ENCODE results near the gene GATAD2A.

DNA sequence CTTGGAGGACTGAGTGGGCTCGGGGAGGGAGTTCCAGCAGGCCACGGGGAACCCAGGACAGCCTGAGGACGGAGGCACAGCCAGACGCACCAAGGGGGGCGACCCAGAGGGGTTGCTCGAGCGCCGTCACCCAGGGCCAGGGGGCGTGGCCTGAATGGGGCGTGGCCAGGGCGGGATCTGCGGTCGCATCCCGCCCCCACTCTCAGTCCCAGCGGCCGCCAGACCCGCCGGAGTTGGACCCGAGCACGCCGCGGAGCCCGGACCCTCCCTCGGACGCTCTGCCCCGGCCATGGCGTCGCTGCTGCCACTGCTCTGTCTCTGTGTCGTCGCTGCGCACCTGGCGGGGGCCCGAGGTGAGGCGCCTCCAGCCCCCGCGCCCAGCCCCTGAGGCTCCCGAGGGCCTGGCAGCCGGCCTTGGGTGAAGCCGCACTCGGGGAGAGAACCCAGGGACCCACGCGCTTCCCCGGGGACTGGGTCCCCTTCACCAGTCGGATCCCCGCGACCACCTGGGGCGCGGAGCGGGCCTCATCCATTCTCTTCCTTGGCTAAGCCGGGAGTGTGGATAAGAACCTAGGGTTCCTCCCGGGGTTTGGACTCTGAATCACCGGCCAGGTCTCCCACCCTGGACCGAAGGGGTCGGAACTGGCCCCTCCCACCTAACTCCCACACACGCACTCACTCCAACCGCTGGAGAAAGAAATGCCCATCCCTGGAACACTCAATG is 132.7 kb downstream of the GATAD2A start, which contains the start of gene CILP2:
- TF ChIP-seq, protein P1, sequence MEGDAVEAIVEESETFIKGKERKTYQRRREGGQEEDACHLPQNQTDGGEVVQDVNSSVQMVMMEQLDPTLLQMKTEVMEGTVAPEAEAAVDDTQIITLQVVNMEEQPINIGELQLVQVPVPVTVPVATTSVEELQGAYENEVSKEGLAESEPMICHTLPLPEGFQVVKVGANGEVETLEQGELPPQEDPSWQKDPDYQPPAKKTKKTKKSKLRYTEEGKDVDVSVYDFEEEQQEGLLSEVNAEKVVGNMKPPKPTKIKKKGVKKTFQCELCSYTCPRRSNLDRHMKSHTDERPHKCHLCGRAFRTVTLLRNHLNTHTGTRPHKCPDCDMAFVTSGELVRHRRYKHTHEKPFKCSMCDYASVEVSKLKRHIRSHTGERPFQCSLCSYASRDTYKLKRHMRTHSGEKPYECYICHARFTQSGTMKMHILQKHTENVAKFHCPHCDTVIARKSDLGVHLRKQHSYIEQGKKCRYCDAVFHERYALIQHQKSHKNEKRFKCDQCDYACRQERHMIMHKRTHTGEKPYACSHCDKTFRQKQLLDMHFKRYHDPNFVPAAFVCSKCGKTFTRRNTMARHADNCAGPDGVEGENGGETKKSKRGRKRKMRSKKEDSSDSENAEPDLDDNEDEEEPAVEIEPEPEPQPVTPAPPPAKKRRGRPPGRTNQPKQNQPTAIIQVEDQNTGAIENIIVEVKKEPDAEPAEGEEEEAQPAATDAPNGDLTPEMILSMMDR (conservative IDR thresholded peaks at IDR 0.05; ENCODE audit: low read length): no peak
- no peak for TF ChIP-seq EZH2phosphoT487 (IDR thresholded peaks at IDR 0.05; ENCODE audit: borderline replicate concordance)

Measured in Loucy (cell line).